GM06990 (cell line): Measurements from ENCODE around the gene CTNNA3.

Source experiments
- DNase-seq: peaks from one replicate; pipeline ENCODE4 v3.0.0-alpha.2; 2011; ENCODE audit not compliant: insufficient read length; ENCODE audit errors: extremely low read depth
- H3K27me3 ChIP-seq: replicated peaks from 2 replicates; pipeline ENCODE4 v1.6.0; 2011; ENCODE audit warnings: low read length; ENCODE audit not compliant: control insufficient read depth, insufficient read depth
- H3K36me3 ChIP-seq: 2 replicates; pipeline ENCODE4 v1.5.1; 2011; ENCODE audit warnings: low read length; ENCODE audit not compliant: control insufficient read depth, insufficient read depth
- H3K4me3 ChIP-seq: replicated peaks from 2 replicates; pipeline ENCODE4 v1.5.1; 2011; ENCODE audit warnings: low read depth, mild to moderate bottlenecking, control low read depth, low read length
- CTCF ChIP-seq: IDR thresholded peaks from 2 replicates; pipeline ENCODE4 v1.5.1; 2011; ENCODE audit warnings: low read length, control low read depth, mild to moderate bottlenecking, inconsistent platforms; ENCODE audit not compliant: insufficient read depth, poor library complexity, severe bottlenecking

CTNNA3 gene

DNA sequence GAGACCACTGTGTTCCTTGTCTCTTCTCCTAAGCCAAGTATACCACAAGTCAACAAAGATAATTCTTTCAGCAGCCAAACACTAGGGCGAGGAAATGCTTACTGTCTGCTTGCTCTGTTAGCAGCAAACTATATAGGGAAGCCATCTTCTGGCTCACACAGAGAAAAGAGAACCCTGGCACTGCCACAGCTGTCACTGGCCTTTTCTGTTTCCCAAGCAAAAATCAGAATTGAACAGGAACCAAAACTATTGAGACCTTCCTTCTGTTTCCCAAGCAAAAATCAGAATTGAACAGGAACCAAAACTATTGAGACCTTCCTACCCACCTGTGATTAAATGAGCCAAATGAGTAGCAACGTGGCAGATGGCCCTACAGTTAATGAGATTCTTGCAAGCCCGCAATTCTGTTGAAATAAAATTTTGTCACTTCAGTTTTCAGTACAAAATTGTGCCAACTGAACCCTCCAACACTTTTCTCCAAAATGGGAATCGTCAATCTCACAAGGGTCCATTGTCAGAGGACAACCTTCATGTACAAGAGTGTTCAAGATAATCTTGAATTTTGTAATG, 715.7 kb downstream of the CTNNA3 start:
- no peak for DNase-seq
- Histone ChIP-seq H3K36me3 (no peaks in the 10 kb centered on the region), H3K4me3 (no peak overlapping the region), H3K27me3 (no peaks in the 10 kb centered on the region)
- no peak for TF ChIP-seq CTCF

DNA sequence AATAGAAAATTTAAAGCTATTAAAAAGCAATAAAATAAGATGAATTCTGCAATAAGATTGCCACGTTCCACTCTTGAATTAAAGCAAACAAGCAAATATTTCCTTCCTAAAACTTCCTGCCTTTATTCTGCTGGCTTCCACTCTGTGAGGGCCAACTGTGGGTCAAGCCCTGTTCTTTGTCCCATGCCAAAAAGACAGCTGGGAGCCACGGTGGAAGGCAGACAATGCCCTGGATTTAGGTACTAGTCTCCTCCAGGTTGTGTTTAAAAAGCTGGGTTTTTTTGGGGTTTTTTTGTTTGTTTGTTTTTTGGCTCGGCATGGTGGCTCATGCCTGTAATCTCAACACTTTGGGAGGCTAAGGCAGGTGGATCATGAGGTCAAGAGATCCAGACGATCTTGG, 731.0 kb downstream of the CTNNA3 start:
- no peak for TF ChIP-seq CTCF
- no peak for DNase-seq
- Histone ChIP-seq H3K4me3 (no peak overlapping the region), H3K27me3 (no peaks in the 10 kb centered on the region), H3K36me3 (no peaks in the 10 kb centered on the region)

GRCh38 chr10:66958466-66958865, 737.5 kb downstream of the CTNNA3 start:
- Histone ChIP-seq H3K36me3 (no peaks in the 10 kb centered on the region), H3K27me3 (no peaks in the 10 kb centered on the region), H3K4me3 (no peak overlapping the region)
- DNase-seq: no peak
- TF ChIP-seq CTCF: no peak

DNA sequence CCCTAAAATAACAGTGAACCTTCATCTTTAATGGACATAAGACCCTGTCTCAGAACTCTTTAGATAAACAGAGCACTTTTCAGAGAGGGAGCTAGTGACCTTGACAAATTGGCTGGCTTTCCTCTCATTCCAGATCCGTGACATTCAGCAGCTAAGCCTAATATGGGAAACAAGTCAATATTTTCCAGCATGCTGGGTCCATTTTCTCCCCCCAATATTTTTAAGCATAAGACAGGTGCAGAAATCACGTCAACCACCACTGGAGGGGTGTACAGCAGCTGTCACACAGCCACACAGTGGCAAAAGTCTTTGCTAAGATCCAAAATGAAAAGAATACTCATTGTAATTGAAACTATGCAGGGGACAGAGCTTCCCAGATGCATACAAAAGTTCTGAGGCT, 744.1 kb downstream of the CTNNA3 start:
- Histone ChIP-seq H3K4me3 (no peak overlapping the region), H3K27me3 (no peaks in the 10 kb centered on the region), H3K36me3 (no peaks in the 10 kb centered on the region)
- DNase-seq: no peak
- no peak for TF ChIP-seq CTCF

DNA sequence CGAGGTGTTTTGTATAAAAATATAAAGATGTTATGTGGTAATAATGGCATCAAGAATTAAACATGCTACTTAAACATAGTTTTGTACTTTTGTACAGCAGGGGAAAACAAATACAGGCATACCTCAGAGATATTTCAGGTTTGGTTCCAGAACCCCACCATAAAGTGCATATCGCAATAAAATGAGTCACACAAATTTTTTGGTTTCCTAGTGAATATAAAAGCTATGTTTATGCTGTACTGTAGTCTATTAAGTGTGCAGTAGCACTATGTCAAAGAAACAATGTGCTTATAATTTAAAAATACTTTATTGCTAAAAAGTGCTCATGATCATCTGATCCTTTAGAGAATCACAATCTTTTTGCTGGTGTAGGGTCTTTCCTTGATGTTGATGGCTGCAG, 752.4 kb downstream of the CTNNA3 start:
- no peak for TF ChIP-seq CTCF
- H3K27me3 ChIP-seq: no peaks in the 10 kb centered on the region

GRCh38 chr10:66942407-66942806, 753.6 kb downstream of the CTNNA3 start:
- no peak for DNase-seq
- no peak for TF ChIP-seq CTCF
- H3K27me3 ChIP-seq: no peaks in the 10 kb centered on the region
- no peak overlapping the region for H3K4me3 ChIP-seq
- no peaks in the 10 kb centered on the region for H3K36me3 ChIP-seq

More for the DNA sequence above, 752.4 kb downstream of the CTNNA3 start:
- DNase-seq: no peak
- Histone ChIP-seq H3K4me3 (no peak overlapping the region), H3K36me3 (no peaks in the 10 kb centered on the region)
